ENCODE measurements around the gene MDM1. TPM values are rescaled to one million over a fixed set of nuclear protein-coding genes. Genes with fewer than 3 reads are reported as not detected.

The MDM1 gene
- total RNA-seq, 2 donors from 2014 or later: 7.7 to 12.0 TPM

GRCh38 chr12:68319988-68320623 is 12.1 kb downstream of the MDM1 start:
- Histone ChIP-seq H3K4me1 (no peaks in the 10 kb centered on the region), H3K27ac (peak overlapping the region; percentile 10), H3K36me3 (no peaks in the 10 kb centered on the region), H3K27me3 (no peaks in the 10 kb centered on the region), H3K4me3 (no peak overlapping the region), H3K9me3 (no peaks in the 10 kb centered on the region), H3K9ac (ENCODE audit: low read depth in 2 of 2, low read length in 2 of 2) (no peak overlapping the region)
- no peak for DNase-seq
- TF ChIP-seq CTCF (IDR thresholded peaks at IDR 0.05): no peak
- intact Hi-C loops (cut with DNase I): loop anchor here (5.0 kb wide), 1 partner anchor 278 kb away; no protein-coding TSS in a partner anchor

- intact Hi-C loops (cut with DNase I): loop anchor here (2.0 to 5.0 kb wide), 2 partner anchors 94 to 275 kb away; no protein-coding TSS in a partner anchor
- DNase-seq: peak; percentile 37
- peak; percentile 71 for TF ChIP-seq CTCF (IDR thresholded peaks at IDR 0.05)
- Histone ChIP-seq H3K27ac (no peak overlapping the region), H3K27me3 (no peaks in the 10 kb centered on the region), H3K9ac (ENCODE audit: low read depth in 2 of 2, low read length in 2 of 2) (no peak overlapping the region), H3K36me3 (no peaks in the 10 kb centered on the region), H3K9me3 (no peaks in the 10 kb centered on the region), H3K4me1 (no peaks in the 10 kb centered on the region), H3K4me3 (no peak overlapping the region)
Observed at GRCh38 chr12:68317047-68317667, 15.0 kb downstream of the MDM1 start.

- DNase-seq: no peak
- no peak for TF ChIP-seq CTCF (IDR thresholded peaks at IDR 0.05)
- Histone ChIP-seq H3K4me3 (no peak overlapping the region), H3K27me3 (no peaks in the 10 kb centered on the region), H3K9me3 (no peaks in the 10 kb centered on the region), H3K9ac (ENCODE audit: low read depth in 2 of 2, low read length in 2 of 2) (no peak overlapping the region), H3K27ac (no peak overlapping the region), H3K36me3 (no peaks in the 10 kb centered on the region), H3K4me1 (no peaks in the 10 kb centered on the region)
- intact Hi-C loops (cut with DNase I): no loop called here
Observed at GRCh38 chr12:68310370-68310769, 21.8 kb downstream of the MDM1 start.

- H3K27ac ChIP-seq: no peak overlapping the region
- no peaks in the 10 kb centered on the region for H3K9me3 ChIP-seq
- H3K36me3 ChIP-seq: no peaks in the 10 kb centered on the region
- intact Hi-C loops (cut with DNase I): no loop called here
- H3K4me1 ChIP-seq: no peaks in the 10 kb centered on the region
- DNase-seq: no peak
- TF ChIP-seq CTCF (IDR thresholded peaks at IDR 0.05): no peak
- H3K4me3 ChIP-seq: no peak overlapping the region
- H3K27me3 ChIP-seq: no peaks in the 10 kb centered on the region
- H3K9ac ChIP-seq (ENCODE audit: low read depth in 2 of 2, low read length in 2 of 2): no peak overlapping the region
Observed at GRCh38 chr12:68306564-68306963, 25.6 kb downstream of the MDM1 start.

- Histone ChIP-seq H3K27me3 (no peaks in the 10 kb centered on the region), H3K4me1 (no peaks in the 10 kb centered on the region), H3K9ac (ENCODE audit: low read depth in 2 of 2, low read length in 2 of 2) (no peak overlapping the region), H3K4me3 (no peak overlapping the region), H3K36me3 (no peaks in the 10 kb centered on the region), H3K27ac (no peak overlapping the region), H3K9me3 (no peaks in the 10 kb centered on the region)
- no peak for TF ChIP-seq CTCF (IDR thresholded peaks at IDR 0.05)
- no peak for DNase-seq
- intact Hi-C loops (cut with DNase I): no loop called here
Observed at GRCh38 chr12:68305278-68305677, 26.9 kb downstream of the MDM1 start.
